NCI-H2107 treated with DMSO at 0.1 percent for 48 hours (cell line): ENCODE results near the gene FOXQ1.

Source experiments
- DNase-seq: peaks from one replicate; lab custom pipeline; 2025; ENCODE audit not compliant: unreplicated experiment; lab: John Stamatoyannopoulos, UW

The FOXQ1 gene

GRCh38 chr6:1290086-1290485 is 21.8 kb upstream of the FOXQ1 start:
- DNase-seq = no peak

- no peak for DNase-seq
Observed at GRCh38 chr6:1290805-1291204, 21.1 kb upstream of the FOXQ1 start.

- no peak for DNase-seq
Observed at GRCh38 chr6:1291381-1291780, 20.5 kb upstream of the FOXQ1 start.

GRCh38 chr6:1295420-1295819 is 16.5 kb upstream of the FOXQ1 start:
- no peak for DNase-seq

- no peak for DNase-seq
Observed at GRCh38 chr6:1296079-1296478, 15.8 kb upstream of the FOXQ1 start.

- DNase-seq = no peak
Observed at GRCh38 chr6:1296542-1296941, 15.4 kb upstream of the FOXQ1 start.

GRCh38 chr6:1297746-1298145 is 14.2 kb upstream of the FOXQ1 start:
- DNase-seq = no peak

- no peak for DNase-seq
Observed at GRCh38 chr6:1298768-1299167, 13.1 kb upstream of the FOXQ1 start.

- no peak for DNase-seq
Observed at GRCh38 chr6:1306133-1306532, 5.8 kb upstream of the FOXQ1 start.

GRCh38 chr6:1309366-1309765 is 2.5 kb upstream of the FOXQ1 start:
- DNase-seq = no peak

GRCh38 chr6:1310628-1311399 is 1.1 kb upstream of the FOXQ1 start:
- no peak for DNase-seq

- DNase-seq = no peak
Observed at GRCh38 chr6:1312203-1312472, 240 bp downstream of the FOXQ1 start.

- no peak for DNase-seq
Observed at GRCh38 chr6:1312473-1313367, 822 bp downstream of the FOXQ1 start.

GRCh38 chr6:1313384-1313766 is 1.5 kb downstream of the FOXQ1 start:
- no peak for DNase-seq

- DNase-seq = no peak
Observed at GRCh38 chr6:1313767-1314503, 2.0 kb downstream of the FOXQ1 start.

GRCh38 chr6:1314617-1315016 is 2.7 kb downstream of the FOXQ1 start:
- DNase-seq = no peak

GRCh38 chr6:1315201-1315559 is 3.3 kb downstream of the FOXQ1 start:
- no peak for DNase-seq

GRCh38 chr6:1315560-1316386 is 3.9 kb downstream of the FOXQ1 start:
- no peak for DNase-seq

- DNase-seq = no peak
Observed at GRCh38 chr6:1316489-1316971, 4.6 kb downstream of the FOXQ1 start.

- no peak for DNase-seq
Observed at GRCh38 chr6:1317302-1317815, 5.5 kb downstream of the FOXQ1 start.

GRCh38 chr6:1318036-1318435 is 6.1 kb downstream of the FOXQ1 start:
- no peak for DNase-seq
